Uterus (tissue), 2 donors: ENCODE measurements around the gene FOXN4.

ENCODE experiments used
- CTCF ChIP-seq, 4 experiments: fragments of 200-600 bp in 2 of 4; fragments of 450-650 bp in 2 of 4; sonication (generic) in 2 of 4; IDR thresholded peaks; one replicate each; pipeline ENCODE4 v1.5.1; 2016 to 2019; ENCODE audit warnings: antibody characterized with exemption in 4 of 4, mild to moderate bottlenecking in 2 of 4, moderate library complexity in 1 of 4
- POLR2A ChIP-seq, 2 donors: fragments of 450-650 bp; IDR thresholded peaks; one replicate each; pipeline ENCODE4 v1.6.1; 2016; ENCODE audit warnings: antibody characterized with exemption in 2 of 2, mild to moderate bottlenecking in 1 of 2, moderate library complexity in 1 of 2

DNA sequence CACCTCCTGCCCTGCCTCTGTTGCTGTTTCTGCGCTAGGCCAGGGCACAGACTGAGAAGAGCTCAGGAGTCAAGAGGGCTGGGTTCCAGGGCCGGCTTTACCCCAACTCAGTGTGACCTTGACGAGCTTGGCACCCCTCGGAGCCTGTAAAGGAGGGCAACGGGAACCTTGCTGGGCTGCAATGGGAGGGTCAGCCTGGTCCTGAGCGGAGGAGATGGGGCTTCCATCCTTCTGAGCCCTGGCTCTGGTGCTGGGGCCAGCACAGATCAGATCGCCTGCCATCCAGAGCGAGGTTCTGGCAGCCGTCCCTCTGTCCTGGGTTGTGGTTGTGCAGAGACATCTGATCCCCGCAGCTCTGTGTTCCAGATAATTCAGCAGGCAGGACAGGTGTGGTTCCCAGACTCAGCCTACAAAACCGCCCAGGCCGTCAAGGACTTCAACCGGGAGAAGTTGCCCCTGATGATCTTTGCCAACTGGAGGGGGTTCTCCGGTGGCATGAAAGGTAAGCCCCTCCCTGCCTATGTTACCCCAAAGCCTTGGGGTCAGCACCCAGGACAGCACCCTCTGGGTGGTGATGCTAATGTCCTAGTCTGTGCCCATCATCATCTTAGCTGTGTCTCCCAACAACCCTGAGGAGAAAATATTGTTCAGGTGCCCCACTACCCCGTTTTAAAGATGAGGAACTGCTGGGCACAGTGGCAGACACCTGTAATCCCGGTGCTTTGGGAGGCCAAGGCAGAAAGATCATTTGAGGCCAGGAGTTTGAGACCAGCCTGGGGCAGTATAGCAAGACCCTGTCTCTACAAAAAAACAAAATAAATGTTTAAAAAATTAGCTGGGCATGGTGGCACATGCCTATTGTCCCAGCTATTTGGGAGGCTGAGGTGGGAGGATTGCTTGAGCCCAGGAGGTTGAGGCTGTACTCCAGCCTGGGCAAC lies 50.2 kb downstream of the FOXN4 start:
- no peak for TF ChIP-seq CTCF (IDR thresholded peaks at IDR 0.05)
- no peak for TF ChIP-seq POLR2A (IDR thresholded peaks at IDR 0.05)
